Uterus (tissue), 4 donors: ENCODE results near the gene PDCD1. TPM values are rescaled to one million over a fixed set of nuclear protein-coding genes. Genes with fewer than 3 reads are reported as not detected.

Source experiments
- DNase-seq, 2 donors: peaks; one replicate each; pipeline ENCODE4 v3.0.0-alpha.2; 2019 to 2020
- H3K27ac ChIP-seq, 2 donors: fragments of 200-600 bp; sonication (generic); 1 replicate in 1 of 2; 2 replicates in 1 of 2; pipeline ENCODE4 v1.5.1; 2016 to 2018
- H3K27me3 ChIP-seq, 2 donors: fragments of 200-600 bp; sonication (generic); one replicate each; pipeline ENCODE4 v1.5.1; 2018 to 2019; ENCODE audit warnings: control low read depth in 1 of 2
- H3K36me3 ChIP-seq, 2 donors: fragments of 200-600 bp; sonication (generic); one replicate each; pipeline ENCODE4 v1.5.1; 2019; ENCODE audit warnings: control low read depth in 1 of 2
- H3K4me1 ChIP-seq, 2 donors: fragments of 200-600 bp; sonication (generic); one replicate each; pipeline ENCODE4 v1.5.1; 2018 to 2019; ENCODE audit warnings: control low read depth in 1 of 2
- H3K4me3 ChIP-seq, 2 donors: fragments of 200-600 bp; sonication (generic); 1 replicate in 1 of 2; 2 replicates in 1 of 2; pipeline ENCODE4 v1.5.1; 2018 to 2019; ENCODE audit warnings: mild to moderate bottlenecking in 1 of 2
- H3K9me3 ChIP-seq, 2 donors: fragments of 200-600 bp; sonication (generic); one replicate each; pipeline ENCODE4 v1.5.1; 2019; ENCODE audit warnings: control low read depth in 1 of 2
- CTCF ChIP-seq, 4 experiments: fragments of 200-600 bp in 2 of 4; fragments of 450-650 bp in 2 of 4; sonication (generic) in 2 of 4; IDR thresholded peaks; one replicate each; pipeline ENCODE4 v1.5.1; 2016 to 2019; ENCODE audit warnings: antibody characterized with exemption in 4 of 4, mild to moderate bottlenecking in 2 of 4, moderate library complexity in 1 of 4
- POLR2A ChIP-seq, 2 donors: fragments of 450-650 bp; IDR thresholded peaks; one replicate each; pipeline ENCODE4 v1.6.1; 2016; ENCODE audit warnings: antibody characterized with exemption in 2 of 2, mild to moderate bottlenecking in 1 of 2, moderate library complexity in 1 of 2
- intact Hi-C: fragments of 100-400 bp; cut with DNase I; formaldehyde crosslinking; loops from one replicate; pipeline ENCODE4 v1.15.1; 2023; ENCODE audit warnings: low total_unique reads
- total RNA-seq, 4 donors: library from RNA; depleted of rRNA in 3 of 4; stranded (reverse); fragments of >200 nt in 3 of 4; gene quantifications; one replicate each; pipeline versions ENCODE4 v1.1.0 to v1.2.4, GENCODE V29; 2014 to 2023
- donor health status: DM: yes; HTN: yes; CAD: no.

PDCD1 gene
- total RNA-seq, 4 donors from 2014 or later = 0.21 TPM; not detected in 3

GRCh38 chr2:241870081-241870541 is 11.4 kb upstream of the PDCD1 start:
- no peak for DNase-seq
- TF ChIP-seq POLR2A (IDR thresholded peaks at IDR 0.05) (no peak), CTCF (IDR thresholded peaks at IDR 0.05) (no peak)
- H3K27ac ChIP-seq = no peak overlapping the region
- H3K4me1 ChIP-seq = peaks cover 0 to 6% of the 10 kb centered on the region in 2 donors
- no peaks in the 10 kb centered on the region for H3K36me3 ChIP-seq
- no peak overlapping the region for H3K4me3 ChIP-seq
- no peaks in the 10 kb centered on the region for H3K9me3 ChIP-seq
- intact Hi-C loops = no loop called here
- H3K27me3 ChIP-seq = peaks cover 0 to 5% of the 10 kb centered on the region in 2 donors

- Histone ChIP-seq H3K27me3 (peaks cover 0 to 10% of the 10 kb centered on the region in 2 donors), H3K4me3 (no peak within 1 kb of the TSS), H3K27ac (no peak within 1 kb of the TSS), H3K9me3 (no peaks in the 10 kb centered on the region), H3K36me3 (no peaks in the 10 kb centered on the region), H3K4me1 (peaks cover 0 to 6% of the 10 kb centered on the region in 2 donors)
- TF ChIP-seq POLR2A (IDR thresholded peaks at IDR 0.05) (no peak), CTCF (IDR thresholded peaks at IDR 0.05) (no peak)
- no peak for DNase-seq
- intact Hi-C loops = no loop called here
Observed at GRCh38 chr2:241869087-241869961, 10.6 kb upstream of the PDCD1 start, which contains the start of gene RTP5. TSS of gene RTP5 (plus strand) at chr2:241869729. CDS start at chr2:241869757, 28 bp downstream.

- H3K27ac ChIP-seq = no peak overlapping the region
- no peak for DNase-seq
- H3K27me3 ChIP-seq = peaks cover 0 to 10% of the 10 kb centered on the region in 2 donors
- peaks cover 0 to 6% of the 10 kb centered on the region in 2 donors for H3K4me1 ChIP-seq
- no peak for TF ChIP-seq CTCF (IDR thresholded peaks at IDR 0.05)
- no peak for TF ChIP-seq POLR2A (IDR thresholded peaks at IDR 0.05)
- H3K36me3 ChIP-seq = no peaks in the 10 kb centered on the region
- H3K9me3 ChIP-seq = no peaks in the 10 kb centered on the region
- no peak overlapping the region for H3K4me3 ChIP-seq
- intact Hi-C loops = no loop called here
Observed at GRCh38 chr2:241868661-241869081, 10.0 kb upstream of the PDCD1 start.

- Histone ChIP-seq H3K4me3 (no peak overlapping the region), H3K27ac (no peak overlapping the region), H3K9me3 (no peaks in the 10 kb centered on the region), H3K4me1 (peaks cover 0 to 6% of the 10 kb centered on the region in 2 donors), H3K27me3 (peaks cover 0 to 10% of the 10 kb centered on the region in 2 donors), H3K36me3 (no peaks in the 10 kb centered on the region)
- TF ChIP-seq POLR2A (IDR thresholded peaks at IDR 0.05) = no peak
- TF ChIP-seq CTCF (IDR thresholded peaks at IDR 0.05) = no peak
- intact Hi-C loops = no loop called here
- no peak for DNase-seq
Observed at GRCh38 chr2:241867776-241868420, 9.2 kb upstream of the PDCD1 start.
